Measurements from ENCODE around the gene VPS50. TPM values are rescaled to one million over a fixed set of nuclear protein-coding genes. Genes with fewer than 3 reads are reported as not detected.

The VPS50 gene
- total and polyA plus RNA-seq, 12 donors, result 4.8 to 25.6 (median 18.4) TPM

DNA sequence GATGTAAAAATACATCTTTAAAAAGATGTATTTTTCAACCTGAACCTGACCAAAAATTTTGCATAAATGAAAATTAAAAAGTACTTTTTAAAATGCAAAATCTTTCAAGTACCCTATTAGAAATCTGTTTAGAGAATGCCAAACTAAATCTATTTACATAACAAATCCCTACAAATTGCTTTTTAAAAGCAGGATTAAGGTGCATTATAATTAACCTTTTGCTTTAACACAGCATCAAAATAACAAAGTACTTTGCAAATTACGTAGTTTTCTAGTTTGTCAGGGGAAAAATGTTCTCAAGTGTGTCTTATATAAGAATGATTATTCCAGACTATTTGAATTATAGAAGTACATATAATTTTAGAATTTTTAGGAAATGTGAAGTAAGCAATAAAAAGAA is 160.8 kb downstream of the VPS50 start:
- intact Hi-C loops (cut with DNase I), result no loop called here
- DNase-seq (no peak), ATAC-seq (no peak)
- Histone ChIP-seq H3K9me3 (no peaks in the 10 kb centered on the region), H3K27me3 (peaks cover 0 to 7% (median 0%) of the 10 kb centered on the region in 7 donors), H3K36me3 (no peaks in the 10 kb centered on the region), H3K4me3 (no peak overlapping the region), H3K4me1 (no peaks in the 10 kb centered on the region), H3K27ac (no peak overlapping the region)
- 79 to 82% methylated on average over 1 of the region's 1 CpG for WGBS, 2 donors
- TF ChIP-seq, protein P1, sequence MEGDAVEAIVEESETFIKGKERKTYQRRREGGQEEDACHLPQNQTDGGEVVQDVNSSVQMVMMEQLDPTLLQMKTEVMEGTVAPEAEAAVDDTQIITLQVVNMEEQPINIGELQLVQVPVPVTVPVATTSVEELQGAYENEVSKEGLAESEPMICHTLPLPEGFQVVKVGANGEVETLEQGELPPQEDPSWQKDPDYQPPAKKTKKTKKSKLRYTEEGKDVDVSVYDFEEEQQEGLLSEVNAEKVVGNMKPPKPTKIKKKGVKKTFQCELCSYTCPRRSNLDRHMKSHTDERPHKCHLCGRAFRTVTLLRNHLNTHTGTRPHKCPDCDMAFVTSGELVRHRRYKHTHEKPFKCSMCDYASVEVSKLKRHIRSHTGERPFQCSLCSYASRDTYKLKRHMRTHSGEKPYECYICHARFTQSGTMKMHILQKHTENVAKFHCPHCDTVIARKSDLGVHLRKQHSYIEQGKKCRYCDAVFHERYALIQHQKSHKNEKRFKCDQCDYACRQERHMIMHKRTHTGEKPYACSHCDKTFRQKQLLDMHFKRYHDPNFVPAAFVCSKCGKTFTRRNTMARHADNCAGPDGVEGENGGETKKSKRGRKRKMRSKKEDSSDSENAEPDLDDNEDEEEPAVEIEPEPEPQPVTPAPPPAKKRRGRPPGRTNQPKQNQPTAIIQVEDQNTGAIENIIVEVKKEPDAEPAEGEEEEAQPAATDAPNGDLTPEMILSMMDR (IDR thresholded peaks at IDR 0.05), result no peak

- WGBS, 2 donors, result 69 to 82% methylated on average over 3 of the region's 3 CpGs
- peaks cover 0 to 5% (median 0%) of the 10 kb centered on the region in 11 donors for H3K9me3 ChIP-seq
- no peaks in the 10 kb centered on the region for H3K4me1 ChIP-seq
- no peak for DNase-seq
- H3K36me3 ChIP-seq, result no peaks in the 10 kb centered on the region
- TF ChIP-seq, protein P1 (IDR thresholded peaks at IDR 0.05), result no peak
- H3K27ac ChIP-seq, result no peak overlapping the region
- peaks cover 0 to 4% (median 0%) of the 10 kb centered on the region in 7 donors for H3K27me3 ChIP-seq
- H3K4me3 ChIP-seq, result no peak overlapping the region
- intact Hi-C loops (cut with DNase I), result no loop called here
- no peak for ATAC-seq
These were observed 167.5 kb downstream of the VPS50 start for GRCh38 chr7:93399642-93400041.

- Histone ChIP-seq H3K4me1 (no peaks in the 10 kb centered on the region), H3K4me3 (no peak overlapping the region), H3K27ac (no peak overlapping the region), H3K27me3 (peaks cover 0 to 4% (median 0%) of the 10 kb centered on the region in 7 donors), H3K36me3 (no peaks in the 10 kb centered on the region), H3K9me3 (peaks cover 0 to 27% (median 6%) of the 10 kb centered on the region in 11 donors)
- 83 to 84% methylated on average over 5 of the region's 5 CpGs for WGBS, 2 donors
- DNase-seq, result no peak
- no peak for ATAC-seq
- intact Hi-C loops (cut with DNase I), result no loop called here
- TF ChIP-seq, protein P1 (IDR thresholded peaks at IDR 0.05), result no peak
These were observed 170.8 kb downstream of the VPS50 start for GRCh38 chr7:93402944-93403343.

DNA sequence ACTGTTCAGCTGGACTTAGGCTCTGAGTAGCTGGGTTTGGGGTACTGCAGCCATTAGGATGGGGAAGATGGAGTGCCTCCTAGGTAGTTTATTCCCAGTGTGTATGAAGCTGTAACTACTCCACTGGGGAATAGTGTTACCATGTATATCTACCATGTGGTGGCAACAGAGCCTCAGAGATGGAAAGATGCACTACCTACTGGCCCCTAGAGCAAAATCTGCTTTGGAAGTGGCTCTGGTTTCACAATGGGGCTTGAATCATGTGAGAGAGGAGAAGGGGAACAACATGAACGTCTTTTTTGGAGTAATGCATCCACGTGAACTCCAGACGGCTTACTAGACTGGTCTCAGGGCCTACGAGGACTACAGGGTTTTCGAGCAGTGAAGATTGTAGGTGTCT is 175.1 kb downstream of the VPS50 start:
- Histone ChIP-seq H3K27ac (no peak overlapping the region), H3K36me3 (no peaks in the 10 kb centered on the region), H3K9me3 (peaks cover 0 to 27% (median 6%) of the 10 kb centered on the region in 11 donors), H3K4me1 (no peaks in the 10 kb centered on the region), H3K4me3 (no peak overlapping the region), H3K27me3 (no peaks in the 10 kb centered on the region)
- intact Hi-C loops (cut with DNase I), result no loop called here
- DNase-seq, result no peak
- no peak for ATAC-seq
- TF ChIP-seq, protein P1 (IDR thresholded peaks at IDR 0.05), result no peak
- 73 to 74% methylated on average over 5 of the region's 5 CpGs for WGBS, 2 donors
